ENCODE results near the gene HOXA2.

HOXA2 gene

GRCh38 chr7:27111751-27112277 is 9.3 kb upstream of the HOXA2 start:
- DNase-seq (ENCODE audit: low spot score), result no peak

GRCh38 chr7:27111042-27111750 is 8.7 kb upstream of the HOXA2 start:
- no peak for DNase-seq (ENCODE audit: low spot score)

DNA sequence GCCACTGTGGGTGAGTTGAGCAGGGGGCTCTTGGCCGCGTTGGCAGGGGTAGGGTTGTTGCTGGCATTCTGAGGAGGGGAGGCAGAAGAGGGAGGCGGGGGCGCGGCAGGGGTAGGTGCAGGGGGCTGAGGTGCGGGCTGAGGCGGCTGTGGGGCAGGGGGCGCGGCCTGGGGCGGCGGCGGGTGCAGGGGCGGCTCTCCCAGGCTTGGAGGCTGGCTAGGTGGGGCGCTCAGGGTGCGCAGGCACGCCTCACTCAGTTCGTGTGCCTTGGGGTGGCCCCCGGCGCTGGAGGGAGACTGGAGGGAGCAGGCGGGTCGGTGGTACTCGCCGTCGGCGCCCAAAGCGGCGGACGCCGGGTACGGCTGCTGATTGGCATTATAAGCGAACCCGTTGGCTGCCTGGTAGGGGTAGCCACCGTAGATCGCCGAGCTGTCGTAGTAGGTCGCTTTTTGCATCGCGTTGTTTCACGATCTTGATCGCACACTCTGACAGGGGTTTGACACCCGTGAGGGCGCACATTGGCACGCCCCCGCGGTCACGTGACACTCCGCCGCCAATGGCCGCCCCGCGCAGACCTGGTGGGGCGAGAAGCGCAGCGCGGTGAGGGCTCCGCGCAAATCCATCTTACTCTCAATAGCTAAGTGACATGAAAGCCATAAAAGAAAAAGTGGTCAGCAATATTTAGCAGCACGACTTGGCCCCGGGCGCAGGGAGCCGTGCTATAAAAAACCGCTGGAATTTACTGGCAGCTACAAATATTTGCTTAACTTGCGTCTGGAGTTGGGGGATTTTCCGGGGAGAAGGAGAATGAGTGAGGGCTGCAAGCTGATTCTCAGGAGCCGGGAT is 7.9 kb upstream of the HOXA2 start:
- DNase-seq (ENCODE audit: low spot score), result no peak

DNA sequence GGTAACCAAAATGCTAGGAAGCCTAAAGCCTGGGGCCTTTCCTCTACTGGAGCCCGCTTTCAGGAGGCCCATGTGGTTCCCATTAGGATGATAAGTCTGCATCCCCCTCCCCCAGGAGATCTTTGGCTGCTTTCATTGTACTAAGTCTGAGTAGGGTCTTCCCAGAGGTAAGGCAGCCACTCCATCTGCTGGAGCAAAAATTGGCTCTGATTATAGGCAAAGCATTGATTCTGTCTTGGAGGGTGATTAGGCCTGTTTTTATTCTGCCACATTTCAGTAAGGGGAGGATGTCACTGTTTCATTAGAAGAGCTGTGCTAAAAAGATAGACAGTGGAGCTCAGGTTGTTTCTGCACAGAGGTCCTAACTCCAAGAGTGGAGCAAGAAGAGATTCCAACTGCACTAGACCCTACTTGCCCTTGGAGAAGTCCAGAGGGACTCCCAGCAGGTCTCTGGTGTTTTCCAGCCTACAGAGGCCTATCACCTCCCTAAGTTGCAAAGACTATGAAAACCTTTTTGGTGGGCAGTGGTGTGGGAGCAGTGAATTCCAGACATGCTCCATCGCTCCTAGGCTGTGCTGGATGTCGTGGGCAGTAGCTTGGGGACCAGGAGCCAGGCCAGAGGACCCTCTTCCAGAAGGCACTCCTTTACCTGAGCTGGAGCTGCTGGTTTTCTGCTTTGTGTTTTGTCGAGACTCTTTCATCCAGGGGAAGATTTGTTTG is 7.1 kb upstream of the HOXA2 start:
- DNase-seq (ENCODE audit: low spot score), result no peak

GRCh38 chr7:27108390-27109127 is 6.1 kb upstream of the HOXA2 start:
- no peak for DNase-seq (ENCODE audit: low spot score)

- DNase-seq (ENCODE audit: low spot score), result no peak
Observed at GRCh38 chr7:27107391-27108381, 5.2 kb upstream of the HOXA2 start.

DNA sequence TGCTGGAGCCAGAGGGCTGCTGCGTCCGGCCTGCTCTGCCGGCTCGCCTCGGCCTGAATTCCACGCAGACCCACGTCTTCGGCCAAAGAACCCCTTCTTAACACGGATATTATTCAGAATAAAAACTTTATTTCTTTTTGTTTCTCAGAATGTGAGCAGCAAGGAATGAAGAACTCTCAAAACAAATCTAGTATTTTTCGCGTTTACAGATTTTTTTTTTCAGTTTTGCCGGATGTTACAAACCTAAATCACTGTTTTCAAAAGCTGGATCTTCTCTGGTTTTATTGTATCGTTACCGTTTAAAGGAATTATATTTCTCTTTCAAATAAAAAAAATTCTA is 4.4 kb upstream of the HOXA2 start:
- no peak for DNase-seq (ENCODE audit: low spot score)

DNA sequence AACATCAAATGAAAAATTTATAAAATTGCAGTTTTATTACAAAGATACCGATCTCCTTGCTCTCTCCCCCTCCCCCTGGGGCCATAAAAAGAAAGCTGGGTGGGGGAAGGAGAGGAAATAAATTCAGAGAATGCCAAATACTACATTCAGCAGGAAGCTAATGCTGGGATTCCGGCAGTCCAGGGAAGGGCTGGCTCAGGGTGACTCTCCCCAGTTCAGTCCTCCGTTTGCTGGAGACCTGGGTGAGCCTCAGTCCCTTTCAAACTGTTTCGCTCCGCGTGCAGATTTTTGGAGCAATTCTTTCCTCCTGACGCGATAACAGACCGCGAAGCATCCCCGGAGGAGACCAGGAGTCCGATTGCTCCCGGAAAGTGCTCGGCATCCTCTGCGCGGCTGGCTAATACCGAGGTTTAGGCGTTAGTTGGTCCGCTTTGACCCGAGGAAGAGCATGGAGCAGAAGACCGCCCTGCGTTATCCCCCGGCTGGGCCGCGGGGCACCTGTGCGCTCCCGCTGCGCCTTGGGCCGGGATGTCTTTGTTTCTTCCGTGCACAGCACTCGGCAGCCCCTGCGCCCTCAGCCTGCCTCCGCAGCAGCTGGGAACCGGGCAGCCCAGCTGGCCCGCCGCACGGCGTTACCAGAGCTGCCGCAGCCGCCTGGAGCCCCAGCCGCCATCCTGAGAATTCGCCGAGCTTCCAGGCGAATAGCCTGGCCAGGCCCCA is 3.9 kb upstream of the HOXA2 start:
- DNase-seq (ENCODE audit: low spot score), result no peak

DNA sequence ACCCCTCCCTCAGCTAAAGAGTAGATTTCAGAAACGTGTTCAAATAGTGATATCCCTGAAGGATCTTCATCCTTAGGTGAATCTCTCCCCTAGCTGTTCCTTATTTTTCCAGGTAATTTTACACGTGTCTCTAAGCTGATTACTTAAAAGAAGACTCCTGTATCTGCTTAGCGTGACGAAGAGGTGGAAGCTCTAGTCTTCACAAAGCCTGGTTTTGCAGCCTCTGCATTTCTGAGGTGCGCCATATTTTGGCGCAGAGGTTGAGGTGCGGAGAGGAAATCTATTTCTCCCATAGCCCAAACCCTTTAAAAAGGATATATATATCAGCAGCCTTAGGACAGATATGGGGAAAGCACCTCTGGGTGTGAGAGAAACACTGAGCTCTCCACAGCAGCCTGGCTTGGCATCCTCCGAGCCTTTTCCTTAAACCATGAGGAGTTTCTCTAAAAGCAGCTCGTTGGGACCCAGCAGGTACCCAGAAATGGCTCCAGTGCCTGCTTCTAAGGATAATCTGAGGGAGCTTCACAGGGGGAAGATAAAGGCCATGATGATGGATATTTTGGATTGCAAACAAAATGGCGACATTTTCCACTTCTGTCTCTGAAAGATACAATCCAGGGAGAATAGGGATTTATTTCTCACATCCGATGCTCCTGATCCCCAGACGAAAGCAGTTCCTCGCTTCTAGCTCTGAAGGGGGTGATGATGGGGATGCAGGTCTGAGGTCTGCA is 3.0 kb upstream of the HOXA2 start:
- DNase-seq (ENCODE audit: low spot score), result no peak

DNA sequence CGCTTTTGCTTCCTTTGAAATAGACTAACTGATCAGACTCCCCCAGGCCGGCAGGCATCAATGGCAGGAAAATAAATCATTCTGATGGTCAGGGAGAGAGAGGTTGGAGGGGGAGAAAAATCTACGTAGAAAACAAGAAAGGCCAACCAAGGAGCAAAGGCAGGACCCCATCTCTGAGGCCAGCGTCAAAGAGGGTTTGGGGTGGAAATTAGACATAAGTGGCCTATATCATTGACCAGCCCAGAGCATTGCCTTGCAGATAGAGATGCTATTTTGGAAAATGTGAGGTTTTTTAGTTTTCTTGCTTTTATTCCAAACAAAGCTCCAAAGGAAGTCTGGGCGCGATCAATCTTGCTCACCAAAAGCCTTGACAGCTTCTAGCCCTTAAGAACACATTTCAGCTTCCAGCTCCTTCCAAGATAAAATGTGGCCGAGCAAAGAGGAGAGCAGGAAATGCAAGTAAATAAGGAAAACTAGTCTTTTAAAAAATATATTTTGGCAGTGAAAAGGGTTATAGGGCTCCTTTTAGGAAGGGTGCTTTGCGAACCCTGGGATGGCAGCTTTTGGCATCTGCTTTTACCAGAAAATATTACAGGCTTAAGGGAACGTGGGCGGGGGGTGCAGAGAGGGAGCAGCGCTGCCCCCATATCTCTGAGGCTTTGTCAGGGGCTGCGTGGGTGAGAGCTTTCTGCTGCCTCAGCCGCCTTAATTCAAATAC is 2.0 kb upstream of the HOXA2 start:
- DNase-seq (ENCODE audit: low spot score), result no peak

- no peak for DNase-seq (ENCODE audit: low spot score)
Observed at GRCh38 chr7:27103489-27104226, 1.2 kb upstream of the HOXA2 start.

DNA sequence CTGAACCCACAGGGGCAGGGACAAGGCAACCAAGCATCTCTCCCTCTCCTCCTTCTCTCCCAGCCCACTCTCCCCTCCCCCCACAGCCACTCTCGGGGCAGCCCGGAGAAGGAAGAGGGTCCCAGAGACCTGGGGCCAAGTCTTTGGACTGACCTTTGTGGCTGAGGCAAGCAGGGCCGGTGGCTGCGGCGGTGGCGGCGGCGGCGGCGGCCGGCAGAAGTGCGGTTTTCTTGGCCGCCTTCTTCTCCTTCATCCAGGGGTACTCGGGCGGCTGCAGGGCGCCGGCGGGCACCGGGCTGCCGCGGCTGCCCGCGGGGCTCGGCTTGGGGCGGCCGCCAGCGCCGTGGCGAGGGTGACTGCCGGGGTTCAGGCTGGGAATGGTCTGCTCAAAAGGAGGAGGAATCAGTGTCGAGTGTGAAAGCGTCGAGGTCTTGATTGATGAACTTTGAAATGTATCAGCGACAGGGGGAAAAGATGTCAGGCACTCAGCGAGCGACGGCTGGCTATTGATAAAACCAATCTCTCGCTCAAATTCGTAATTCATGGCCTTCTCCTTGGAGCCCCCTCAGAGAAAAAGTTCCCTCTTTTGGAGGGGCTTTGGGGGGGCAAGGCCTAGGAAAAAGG is 414 bp downstream of the HOXA2 start:
- DNase-seq (ENCODE audit: low spot score), result peak; percentile 25

DNA sequence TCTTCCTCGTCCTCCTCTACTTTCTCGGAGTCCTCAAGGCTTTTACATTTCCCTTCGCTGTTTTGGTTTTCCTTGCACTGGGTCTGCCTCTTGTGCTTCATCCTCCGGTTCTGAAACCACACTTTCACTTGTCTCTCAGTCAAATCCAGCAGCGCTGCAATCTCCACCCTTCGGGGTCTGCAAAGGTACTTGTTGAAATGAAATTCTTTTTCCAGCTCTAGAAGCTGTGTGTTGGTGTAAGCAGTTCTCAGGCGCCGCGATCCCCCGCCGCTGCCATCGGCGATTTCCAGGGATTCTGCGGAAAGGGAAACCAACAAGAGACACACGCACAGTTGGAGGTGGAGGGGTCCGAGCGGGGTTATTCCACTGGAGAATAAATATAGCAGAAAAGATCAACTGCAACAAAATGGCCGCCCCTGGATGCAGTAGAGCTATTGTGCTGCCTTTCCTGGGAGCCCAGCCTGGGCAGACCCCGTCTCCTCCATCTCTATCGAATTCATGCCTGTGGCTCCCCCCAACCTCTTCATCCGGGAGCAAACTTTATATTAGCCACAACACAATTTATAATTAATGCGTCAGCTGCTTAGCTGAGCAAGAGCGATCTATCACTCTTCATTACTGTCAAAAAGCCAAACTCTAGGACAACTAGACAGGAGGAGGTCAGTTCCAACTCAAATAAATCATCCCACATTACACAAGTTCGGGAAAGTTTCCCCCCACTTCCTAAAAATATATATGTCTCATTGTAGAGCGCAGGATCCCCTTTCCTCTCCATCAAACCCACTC is 1.1 kb downstream of the HOXA2 start:
- no peak for DNase-seq (ENCODE audit: low spot score)

DNA sequence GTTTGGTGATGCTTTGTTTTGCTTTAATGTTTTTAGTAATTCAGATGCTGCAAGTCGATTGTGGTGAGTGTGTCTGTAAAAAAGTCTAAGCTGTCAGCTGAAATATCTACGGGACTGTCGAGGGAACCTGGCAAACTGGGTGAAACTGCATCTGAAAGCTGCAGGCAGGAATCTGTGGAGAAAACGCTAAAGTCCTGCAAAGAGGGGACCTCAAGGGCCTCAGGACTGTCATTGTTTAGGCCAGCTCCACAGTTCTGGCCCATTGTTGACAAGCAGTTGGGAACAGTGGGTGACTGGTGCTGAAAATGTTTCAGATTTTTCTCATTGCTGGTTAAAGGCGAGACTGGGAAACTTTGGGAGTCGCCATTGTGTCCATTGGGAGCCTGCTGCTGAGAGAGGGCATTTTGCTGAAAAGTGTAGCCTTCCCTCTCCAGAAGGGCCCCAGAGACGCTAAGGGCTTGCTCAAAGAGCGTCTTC is 1.8 kb downstream of the HOXA2 start:
- no peak for DNase-seq (ENCODE audit: low spot score)

- no peak for DNase-seq (ENCODE audit: low spot score)
Observed at GRCh38 chr7:27099453-27100370, 2.8 kb downstream of the HOXA2 start.

Measured in germinal center (tissue), 1 donor.